ENCODE measurements around the gene ERVMER34-1.

ERVMER34-1 gene

DNA sequence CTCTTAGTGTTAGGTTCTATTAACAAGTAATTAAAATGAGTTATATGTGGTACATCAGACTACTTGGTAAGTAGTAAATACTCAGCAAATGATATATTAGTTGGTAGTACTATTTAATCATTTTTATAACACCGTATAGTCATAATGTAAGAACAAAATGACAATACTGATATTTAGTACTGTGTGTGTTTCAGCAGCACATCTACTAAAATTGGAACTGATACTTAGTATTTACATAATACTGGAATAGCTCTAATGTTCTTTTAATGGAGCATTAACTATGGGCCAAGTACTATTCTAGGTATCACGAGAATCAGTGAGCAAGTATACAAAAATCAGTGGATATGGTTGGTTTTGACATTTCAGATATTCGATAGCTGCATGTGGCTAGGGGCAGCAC lies 35.3 kb downstream of the ERVMER34-1 start:
- Histone ChIP-seq H2AFZ (no peak overlapping the region), H3K27ac (no peak overlapping the region), H3K36me3 (ENCODE audit: control insufficient read depth, insufficient read depth, low read length) (no peaks in the 10 kb centered on the region), H3K9ac (no peak overlapping the region), H3K4me3 (ENCODE audit: low read depth, low read length) (no peak overlapping the region), H3K4me1 (peaks cover 3% of the 10 kb centered on the region), H3K9me3 (ENCODE audit: control insufficient read depth, low read length) (no peaks in the 10 kb centered on the region), H3K79me2 (no peaks in the 10 kb centered on the region), H3K4me2 (ENCODE audit: low read length) (no peak overlapping the region), H3K27me3 (ENCODE audit: control insufficient read depth, insufficient read depth, low read length) (no peaks in the 10 kb centered on the region)
- TF ChIP-seq, protein P1, sequence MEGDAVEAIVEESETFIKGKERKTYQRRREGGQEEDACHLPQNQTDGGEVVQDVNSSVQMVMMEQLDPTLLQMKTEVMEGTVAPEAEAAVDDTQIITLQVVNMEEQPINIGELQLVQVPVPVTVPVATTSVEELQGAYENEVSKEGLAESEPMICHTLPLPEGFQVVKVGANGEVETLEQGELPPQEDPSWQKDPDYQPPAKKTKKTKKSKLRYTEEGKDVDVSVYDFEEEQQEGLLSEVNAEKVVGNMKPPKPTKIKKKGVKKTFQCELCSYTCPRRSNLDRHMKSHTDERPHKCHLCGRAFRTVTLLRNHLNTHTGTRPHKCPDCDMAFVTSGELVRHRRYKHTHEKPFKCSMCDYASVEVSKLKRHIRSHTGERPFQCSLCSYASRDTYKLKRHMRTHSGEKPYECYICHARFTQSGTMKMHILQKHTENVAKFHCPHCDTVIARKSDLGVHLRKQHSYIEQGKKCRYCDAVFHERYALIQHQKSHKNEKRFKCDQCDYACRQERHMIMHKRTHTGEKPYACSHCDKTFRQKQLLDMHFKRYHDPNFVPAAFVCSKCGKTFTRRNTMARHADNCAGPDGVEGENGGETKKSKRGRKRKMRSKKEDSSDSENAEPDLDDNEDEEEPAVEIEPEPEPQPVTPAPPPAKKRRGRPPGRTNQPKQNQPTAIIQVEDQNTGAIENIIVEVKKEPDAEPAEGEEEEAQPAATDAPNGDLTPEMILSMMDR (IDR thresholded peaks at IDR 0.05), result no peak

DNA sequence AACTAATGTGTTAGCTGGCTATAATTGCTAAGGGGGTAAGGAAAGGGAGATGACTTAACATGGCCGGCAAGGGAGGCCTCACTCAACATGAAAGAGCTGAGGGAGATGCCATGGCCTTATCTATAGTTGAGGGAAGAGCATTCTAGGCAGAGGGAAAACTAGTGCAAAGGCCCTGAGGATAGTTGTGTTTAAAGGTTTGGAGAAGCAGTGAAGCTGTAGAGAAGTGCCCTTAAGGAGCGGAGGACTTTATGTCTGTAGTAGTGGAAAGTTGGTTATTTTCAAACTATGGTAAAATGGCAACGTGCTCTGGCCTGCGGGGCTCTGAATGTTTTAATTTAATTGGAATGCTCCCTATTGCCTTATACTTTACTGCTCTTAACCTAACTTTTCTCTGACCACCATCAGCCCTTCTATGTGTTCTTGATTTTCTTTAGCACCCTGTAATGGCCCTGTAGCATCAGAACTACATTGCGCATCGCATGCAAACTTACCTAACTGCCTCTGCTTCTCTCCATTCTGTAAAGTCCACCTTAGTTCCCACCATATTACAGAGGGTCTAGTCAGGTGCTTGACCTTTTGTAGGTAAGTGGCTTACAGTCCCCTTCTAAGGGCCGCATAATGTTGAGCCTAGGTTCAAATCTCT lies 35.8 kb downstream of the ERVMER34-1 start:
- TF ChIP-seq, protein P1 (IDR thresholded peaks at IDR 0.05), result no peak
- H3K79me2 ChIP-seq, result no peaks in the 10 kb centered on the region
- no peaks in the 10 kb centered on the region for H3K27me3 ChIP-seq (ENCODE audit: control insufficient read depth, insufficient read depth, low read length)
- H3K4me3 ChIP-seq (ENCODE audit: low read depth, low read length), result no peak overlapping the region
- no peak overlapping the region for H3K27ac ChIP-seq
- no peaks in the 10 kb centered on the region for H3K36me3 ChIP-seq (ENCODE audit: control insufficient read depth, insufficient read depth, low read length)
- no peak overlapping the region for H2AFZ ChIP-seq
- H3K9ac ChIP-seq, result no peak overlapping the region
- peaks cover 3% of the 10 kb centered on the region for H3K4me1 ChIP-seq
- H3K4me2 ChIP-seq (ENCODE audit: low read length), result no peak overlapping the region
- H3K9me3 ChIP-seq (ENCODE audit: control insufficient read depth, low read length), result no peaks in the 10 kb centered on the region

DNA sequence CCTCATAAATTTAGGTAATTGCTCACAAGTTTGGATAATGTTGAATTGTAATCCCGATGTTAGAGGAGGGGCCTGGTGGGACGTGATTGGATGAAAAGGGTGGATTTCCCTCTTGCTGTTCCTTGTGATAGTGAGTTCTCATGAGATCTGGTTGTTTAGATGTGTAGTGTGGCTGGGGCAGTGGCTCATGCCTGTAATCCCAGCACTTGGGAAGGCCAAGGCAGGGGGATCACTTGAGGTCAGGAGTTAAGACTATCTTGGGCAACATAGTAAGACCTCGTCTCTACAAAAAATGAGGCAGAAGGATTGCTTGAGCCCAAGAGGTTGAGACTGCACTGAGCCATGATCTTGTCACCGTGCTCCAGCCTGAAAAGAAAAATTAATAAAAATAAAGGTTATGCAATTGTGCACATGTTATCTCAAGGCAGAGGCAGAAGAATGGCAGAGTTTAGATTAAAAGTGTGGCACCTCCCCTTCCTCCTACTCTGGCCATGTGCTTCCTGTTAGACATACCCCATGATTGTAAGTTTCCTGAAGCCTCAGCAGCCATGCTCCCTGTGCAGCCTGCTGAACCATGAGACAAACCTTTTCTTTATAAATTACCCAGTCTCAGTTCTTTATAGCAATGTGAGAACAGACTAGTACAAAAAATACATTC lies 36.5 kb downstream of the ERVMER34-1 start:
- no peaks in the 10 kb centered on the region for H3K36me3 ChIP-seq (ENCODE audit: control insufficient read depth, insufficient read depth, low read length)
- no peaks in the 10 kb centered on the region for H3K27me3 ChIP-seq (ENCODE audit: control insufficient read depth, insufficient read depth, low read length)
- H3K4me3 ChIP-seq (ENCODE audit: low read depth, low read length), result no peak overlapping the region
- TF ChIP-seq, protein P1 (IDR thresholded peaks at IDR 0.05), result no peak
- no peak overlapping the region for H3K4me2 ChIP-seq (ENCODE audit: low read length)
- H3K27ac ChIP-seq, result no peak overlapping the region
- H3K79me2 ChIP-seq, result no peaks in the 10 kb centered on the region
- peaks cover 3% of the 10 kb centered on the region for H3K4me1 ChIP-seq
- H3K9ac ChIP-seq, result no peak overlapping the region
- no peaks in the 10 kb centered on the region for H3K9me3 ChIP-seq (ENCODE audit: control insufficient read depth, low read length)
- H2AFZ ChIP-seq, result no peak overlapping the region

DNA sequence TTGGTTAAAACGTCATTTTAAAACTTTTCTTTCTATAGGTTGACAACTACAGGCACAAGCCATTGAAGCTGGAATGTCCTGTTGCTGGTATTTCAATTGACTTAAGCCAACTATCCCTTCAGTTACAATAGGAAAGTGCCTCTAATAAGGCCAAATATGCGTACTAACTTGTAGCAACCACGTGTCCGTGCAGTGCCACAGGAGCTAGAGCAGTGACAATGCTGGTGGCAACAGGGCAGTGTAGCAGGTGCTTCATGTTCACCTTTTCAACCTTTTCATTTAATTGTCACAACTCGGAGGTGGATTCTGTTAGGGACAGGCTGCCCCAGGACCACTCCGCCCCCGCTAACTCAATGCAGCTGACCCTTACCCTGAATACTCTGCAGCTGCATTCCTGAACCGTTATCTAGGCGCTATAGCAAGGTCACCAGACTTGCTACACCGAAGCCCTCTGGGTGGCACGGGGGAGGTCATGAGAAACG lies 37.7 kb downstream of the ERVMER34-1 start:
- Histone ChIP-seq H3K4me2 (ENCODE audit: low read length) (peak overlapping the region; percentile 93), H3K4me3 (ENCODE audit: low read depth, low read length) (peak overlapping the region; percentile 84), H3K9ac (no peak overlapping the region), H3K27ac (no peak overlapping the region), H3K9me3 (ENCODE audit: control insufficient read depth, low read length) (no peaks in the 10 kb centered on the region), H3K79me2 (no peaks in the 10 kb centered on the region), H2AFZ (no peak overlapping the region), H3K27me3 (ENCODE audit: control insufficient read depth, insufficient read depth, low read length) (no peaks in the 10 kb centered on the region), H3K36me3 (ENCODE audit: control insufficient read depth, insufficient read depth, low read length) (no peaks in the 10 kb centered on the region), H3K4me1 (peaks cover 3% of the 10 kb centered on the region)
- TF ChIP-seq, protein P1 (IDR thresholded peaks at IDR 0.05), result no peak
